ENCODE results near the gene MFAP3. TPM values are rescaled to one million over a fixed set of nuclear protein-coding genes. Genes with fewer than 3 reads are reported as not detected.

Gene MFAP3
- total and polyA plus RNA-seq, 2 donors (not counting 1 experiment from before 2014, with no cell fraction given), result 4.8 to 27.1 TPM

- ATAC-seq (ENCODE audit: low read depth) (no peak), DNase-seq (no peak)
- POLR2A ChIA-PET, result no interaction called here
- H3K4me2 ChIP-seq (replicated peaks; ENCODE audit: low read depth, low read length, poor library complexity, severe bottlenecking), result no peak overlapping the region
- H3K9me3 ChIP-seq (ENCODE audit: control extremely low read depth in 1 of 3, control insufficient read depth in 2 of 3, insufficient read depth in 1 of 3, low read length in 2 of 3), result no peaks in the 10 kb centered on the region
- H3K9ac ChIP-seq (ENCODE audit: low read length), result no peak overlapping the region
- Mint-ChIP-seq H3K27me3 (no peaks in the 10 kb centered on the region), H3K27ac (no peak overlapping the region), H3K9me3 (ENCODE audit: insufficient read depth) (no peaks in the 10 kb centered on the region), H3K4me1 (peaks cover 24% of the 10 kb centered on the region), H3K4me3 (no peak overlapping the region)
- 75% methylated on average over 2 of the region's 4 CpGs for WGBS (ENCODE audit: insufficient coverage)
- peaks cover 11 to 19% of the 10 kb centered on the region in 2 donors for H3K4me1 ChIP-seq (ENCODE audit: control insufficient read depth in 2 of 2, insufficient read depth in 2 of 2, low read length in 2 of 2)
- intact Hi-C loops (cut with micrococcal nuclease), result no loop called here
- CTCF ChIA-PET, result interaction anchor here (2.0 to 7.1 kb wide), 2 partner anchors 10 to 13 kb away, joined by 6 to 46 read pairs; no protein-coding TSS in a partner anchor
- H3K27me3 ChIP-seq (replicated peaks in 1 of 4; ENCODE audit: control extremely low read depth in 1 of 4, control insufficient read depth in 3 of 4, insufficient read depth in 4 of 4, low read length in 3 of 4), result no peaks in the 10 kb centered on the region
- peaks cover 7% of the 10 kb centered on the region for H4K20me1 ChIP-seq (ENCODE audit: control insufficient read depth, insufficient read depth, low read length, poor library complexity, severe bottlenecking)
- no peaks in the 10 kb centered on the region for H3K79me2 ChIP-seq (ENCODE audit: control insufficient read depth, insufficient read depth, low read length)
- H3K36me3 ChIP-seq (replicated peaks in 1 of 2; ENCODE audit: control extremely low read depth in 1 of 2, control insufficient read depth in 1 of 2, extremely low read depth in 1 of 2, insufficient read depth in 2 of 2, low read length in 1 of 2), result peaks cover 0 to 4% of the 10 kb centered on the region in 2 experiments
- no peak overlapping the region for H3K27ac ChIP-seq (ENCODE audit: low read length in 2 of 2)
- no peak for TF ChIP-seq CTCF (IDR thresholded peaks at IDR 0.05)
- TF ChIP-seq EZH2 (IDR thresholded peaks at IDR 0.05; ENCODE audit: borderline replicate concordance, insufficient read depth, low read depth, low read length, poor library complexity, severe bottlenecking), result no peak
- H2AFZ ChIP-seq (ENCODE audit: insufficient read depth, low read depth, low read length, poor library complexity, severe bottlenecking), result no peak overlapping the region
- H3K4me3 ChIP-seq (ENCODE audit: control extremely low read depth in 1 of 5, extremely low read depth in 1 of 5, insufficient read depth in 1 of 5, low read depth in 2 of 5, low read length in 4 of 5), result no peak overlapping the region
Measured at GRCh38 chr5:154059583-154059982, 20.8 kb downstream of the MFAP3 start.

DNA sequence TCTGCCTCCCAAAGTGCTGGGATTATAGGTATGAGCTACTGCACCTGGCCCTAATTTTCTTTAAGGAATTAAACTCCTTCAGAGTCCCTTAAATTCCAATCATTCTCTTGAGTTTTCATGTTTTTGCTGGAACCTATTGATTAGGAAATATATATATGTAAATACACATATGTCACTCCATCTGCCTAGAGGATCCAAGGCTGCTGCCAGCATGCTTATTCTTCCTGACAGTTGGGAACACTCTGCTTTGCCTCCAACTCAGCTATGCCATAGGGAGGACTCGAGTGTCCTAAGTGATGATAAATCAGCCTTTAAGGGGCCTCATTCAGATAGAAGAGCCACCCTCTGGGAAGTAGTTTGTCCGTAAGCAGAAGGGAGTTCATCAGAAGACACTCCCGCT is 21.8 kb downstream of the MFAP3 start:
- Histone ChIP-seq H3K4me1 (ENCODE audit: control insufficient read depth in 2 of 2, insufficient read depth in 2 of 2, low read length in 2 of 2) (peaks cover 11 to 19% of the 10 kb centered on the region in 2 donors), H3K36me3 (replicated peaks in 1 of 2; ENCODE audit: control extremely low read depth in 1 of 2, control insufficient read depth in 1 of 2, extremely low read depth in 1 of 2, insufficient read depth in 2 of 2, low read length in 1 of 2) (no peaks in the 10 kb centered on the region), H3K9me3 (ENCODE audit: control extremely low read depth in 1 of 3, control insufficient read depth in 2 of 3, insufficient read depth in 1 of 3, low read length in 2 of 3) (no peaks in the 10 kb centered on the region), H3K9ac (ENCODE audit: low read length) (no peak overlapping the region), H3K4me2 (replicated peaks; ENCODE audit: low read depth, low read length, poor library complexity, severe bottlenecking) (no peak overlapping the region), H4K20me1 (ENCODE audit: control insufficient read depth, insufficient read depth, low read length, poor library complexity, severe bottlenecking) (peaks cover 7% of the 10 kb centered on the region), H3K79me2 (ENCODE audit: control insufficient read depth, insufficient read depth, low read length) (no peaks in the 10 kb centered on the region), H3K27ac (ENCODE audit: low read length in 2 of 2) (no peak overlapping the region), H3K27me3 (replicated peaks in 1 of 4; ENCODE audit: control extremely low read depth in 1 of 4, control insufficient read depth in 3 of 4, insufficient read depth in 4 of 4, low read length in 3 of 4) (no peaks in the 10 kb centered on the region), H3K4me3 (ENCODE audit: control extremely low read depth in 1 of 5, extremely low read depth in 1 of 5, insufficient read depth in 1 of 5, low read depth in 2 of 5, low read length in 4 of 5) (no peak overlapping the region), H2AFZ (ENCODE audit: insufficient read depth, low read depth, low read length, poor library complexity, severe bottlenecking) (no peak overlapping the region)
- Mint-ChIP-seq H3K9me3 (ENCODE audit: insufficient read depth) (no peaks in the 10 kb centered on the region), H3K4me1 (peaks cover 24% of the 10 kb centered on the region), H3K27ac (no peak overlapping the region), H3K27me3 (no peaks in the 10 kb centered on the region), H3K4me3 (no peak overlapping the region)
- no peak for ATAC-seq (ENCODE audit: low read depth)
- intact Hi-C loops (cut with micrococcal nuclease), result no loop called here
- WGBS (ENCODE audit: insufficient coverage), result 92% methylated on average over 2 of the region's 3 CpGs
- no peak for TF ChIP-seq CTCF (IDR thresholded peaks at IDR 0.05)
- no peak for TF ChIP-seq EZH2 (IDR thresholded peaks at IDR 0.05; ENCODE audit: borderline replicate concordance, insufficient read depth, low read depth, low read length, poor library complexity, severe bottlenecking)
- ChIA-PET POLR2A (no interaction called here), CTCF (interaction anchor here (7.1 kb wide), 1 partner anchor 12 kb away, joined by 46 read pairs; no protein-coding TSS in a partner anchor)
- no peak for DNase-seq
